OCI-LY7 (cell line): ENCODE measurements around the gene MRPL47.

ENCODE experiments used
- CTCF ChIP-seq: fragments of 200-600 bp; sonication (generic); conservative IDR thresholded peaks from 2 replicates; pipeline ENCODE4 v1.5.1; 2014; ENCODE audit warnings: mild to moderate bottlenecking, antibody characterized with exemption, low read length, moderate library complexity, mixed read lengths
- EZH2phosphoT487 ChIP-seq: fragments of 200-600 bp; sonication (generic); IDR thresholded peaks from 2 replicates; pipeline ENCODE4 v1.6.1; 2018; ENCODE audit warnings: low read depth, borderline replicate concordance, mild to moderate bottlenecking, mixed run types, antibody characterized with exemption, low read length, moderate library complexity, mixed read lengths

GRCh38 chr3:179603321-179603720, 1.1 kb downstream of the MRPL47 start:
- TF ChIP-seq CTCF (no peak), EZH2phosphoT487 (no peak)
